Measurements from ENCODE around the gene BLOC1S1. TPM values are rescaled to one million over a fixed set of nuclear protein-coding genes. Genes with fewer than 3 reads are reported as not detected.
A peak's percentile ranks its signal among the peaks of the same experiment; 100 is the strongest.

Gene BLOC1S1
- total RNA-seq, 1 experiment from 2014 or later = 85.5 TPM

GRCh38 chr12:55733021-55733555 is 17.2 kb downstream of the BLOC1S1 start:
- no peak for ATAC-seq
- Histone ChIP-seq H3K79me2 (ENCODE audit: insufficient read depth, low read length) (peaks cover 5% of the 10 kb centered on the region), H3K9me3 (ENCODE audit: control insufficient read depth in 1 of 2, insufficient read depth in 1 of 2, low read depth in 1 of 2, low read length in 2 of 2) (no peaks in the 10 kb centered on the region), H3K4me3 (replicated peaks in 1 of 2; ENCODE audit: low read depth in 1 of 2, low read length in 2 of 2) (no peak overlapping the region), H3K27me3 (ENCODE audit: insufficient read depth, low read length) (no peaks in the 10 kb centered on the region), H3K4me2 (ENCODE audit: low read length) (0 out of 2 replicates have a peak overlapping the region, but pooled peaks have one; percentile 18), H3K36me3 (ENCODE audit: control insufficient read depth in 1 of 2, insufficient read depth in 2 of 2, low read length in 2 of 2) (no peaks in the 10 kb centered on the region), H3K9me2 (ENCODE audit: insufficient read depth) (no peaks in the 10 kb centered on the region), H2AFZ (ENCODE audit: low read depth, low read length, poor library complexity, severe bottlenecking) (no peak overlapping the region), H4K20me1 (ENCODE audit: insufficient read depth) (no peaks in the 10 kb centered on the region), H3K4me1 (ENCODE audit: control insufficient read depth in 1 of 2, insufficient read depth in 2 of 2, low read length in 2 of 2) (peaks cover 20 to 46% of the 10 kb centered on the region in 2 experiments), H3K9ac (ENCODE audit: low read length) (no peak overlapping the region), H3K27ac (ENCODE audit: low read depth, low read length) (no peak overlapping the region)
- ChIA-PET POLR2A (no interaction called here), RAD21 (ENCODE audit: low non-redundant PET in 1 of 2, low total read pairs in 2 of 2, uncharacterized antibody in 2 of 2, unreplicated experiment in 2 of 2) (interaction anchor here in 1 of 2 experiments (1.0 kb wide), 1 partner anchor 8 kb away, joined by 3 read pairs; no protein-coding TSS in a partner anchor), CTCF (no interaction called here)
- intact Hi-C loops (cut with micrococcal nuclease) = loop anchor here (10.0 kb wide), 1 partner anchor 382 kb away; the partner anchor contains the start of genes RPL41 and ZC3H10
- no peak for DNase-seq (ENCODE audit: low read depth, low spot score)
- no peak for TF ChIP-seq EGR1 (IDR thresholded peaks at IDR 0.05; ENCODE audit: low read depth)
- no peak for TF ChIP-seq POLR2A (IDR thresholded peaks at IDR 0.05; ENCODE audit: borderline replicate concordance, extremely low read depth, insufficient read depth, insufficient read length)
- no peak for TF ChIP-seq SP1 (IDR thresholded peaks at IDR 0.05; ENCODE audit: low read depth)
- TF ChIP-seq CBX3 (IDR thresholded peaks at IDR 0.05; ENCODE audit: low read depth) = no peak
- no peak for TF ChIP-seq EZH2phosphoT487 (IDR thresholded peaks at IDR 0.05; ENCODE audit: borderline replicate concordance)
- TF ChIP-seq EZH2 (IDR thresholded peaks at IDR 0.05) = no peak
- no peak for TF ChIP-seq ATF3 (IDR thresholded peaks at IDR 0.05)
- TF ChIP-seq ZFX (IDR thresholded peaks at IDR 0.05) = no peak
- no peak for TF ChIP-seq CTCF (IDR thresholded peaks at IDR 0.05 in 2 of 3, conservative IDR thresholded peaks at IDR 0.05 in 1 of 3; ENCODE audit: borderline replicate concordance in 1 of 3, insufficient read depth in 1 of 3, low read depth in 2 of 3, low read length in 2 of 3)
- no peak for TF ChIP-seq YY1 (IDR thresholded peaks at IDR 0.05; ENCODE audit: extremely low read depth, insufficient replicate concordance, low read depth, low read length)
- TF ChIP-seq TCF7L2 (IDR thresholded peaks at IDR 0.05; ENCODE audit: borderline replicate concordance, extremely low read depth, insufficient read depth, insufficient read length) = no peak
- no peak for TF ChIP-seq ELF1 (IDR thresholded peaks at IDR 0.05; ENCODE audit: borderline replicate concordance, low read depth)
- TF ChIP-seq MAX (IDR thresholded peaks at IDR 0.05) = no peak
- no peak for TF ChIP-seq ZNF274 (IDR thresholded peaks at IDR 0.05; ENCODE audit: low read depth, low read length)
- TF ChIP-seq CEBPB (IDR thresholded peaks at IDR 0.05; ENCODE audit: low read depth) = no peak
- no peak for TF ChIP-seq REST (IDR thresholded peaks at IDR 0.05; ENCODE audit: low read depth)
- no TSS peak for BruUV-seq (replicated peaks)
